ENCODE measurements around the gene DSG2. TPM values are rescaled to one million over a fixed set of nuclear protein-coding genes. Genes with fewer than 3 reads are reported as not detected.

DSG2 gene
- 100 to 1,000 TPM; 112 to 144 TPM for total RNA-seq
- polyA plus RNA-seq (2013, experiment 1 of 2): 47.2 TPM
- 46.0 TPM for polyA plus RNA-seq (2013, experiment 2 of 2)
- long read RNA-seq, experiment 1, full-length matches to known transcripts: 9 of 64 reads
- long read RNA-seq, experiment 1, partial matches to known transcripts: 12 of 64 reads
- long read RNA-seq, experiment 1, other reads (novel, unspliced or antisense): 43 of 64 reads
- long read RNA-seq, experiment 2, full-length matches to known transcripts: 186 of 253 reads
- long read RNA-seq, experiment 2, partial matches to known transcripts: 27 of 253 reads
- long read RNA-seq, experiment 2, other reads (novel, unspliced or antisense): 40 of 253 reads
- long read RNA-seq, experiment 3, full-length matches to known transcripts: 120 of 168 reads
- long read RNA-seq, experiment 3, partial matches to known transcripts: 24 of 168 reads
- long read RNA-seq, experiment 3, other reads (novel, unspliced or antisense): 24 of 168 reads
- long read RNA-seq, experiment 4, partial matches to known transcripts: 1 of 20 reads
- long read RNA-seq, experiment 4, other reads (novel, unspliced or antisense): 19 of 20 reads

DNA sequence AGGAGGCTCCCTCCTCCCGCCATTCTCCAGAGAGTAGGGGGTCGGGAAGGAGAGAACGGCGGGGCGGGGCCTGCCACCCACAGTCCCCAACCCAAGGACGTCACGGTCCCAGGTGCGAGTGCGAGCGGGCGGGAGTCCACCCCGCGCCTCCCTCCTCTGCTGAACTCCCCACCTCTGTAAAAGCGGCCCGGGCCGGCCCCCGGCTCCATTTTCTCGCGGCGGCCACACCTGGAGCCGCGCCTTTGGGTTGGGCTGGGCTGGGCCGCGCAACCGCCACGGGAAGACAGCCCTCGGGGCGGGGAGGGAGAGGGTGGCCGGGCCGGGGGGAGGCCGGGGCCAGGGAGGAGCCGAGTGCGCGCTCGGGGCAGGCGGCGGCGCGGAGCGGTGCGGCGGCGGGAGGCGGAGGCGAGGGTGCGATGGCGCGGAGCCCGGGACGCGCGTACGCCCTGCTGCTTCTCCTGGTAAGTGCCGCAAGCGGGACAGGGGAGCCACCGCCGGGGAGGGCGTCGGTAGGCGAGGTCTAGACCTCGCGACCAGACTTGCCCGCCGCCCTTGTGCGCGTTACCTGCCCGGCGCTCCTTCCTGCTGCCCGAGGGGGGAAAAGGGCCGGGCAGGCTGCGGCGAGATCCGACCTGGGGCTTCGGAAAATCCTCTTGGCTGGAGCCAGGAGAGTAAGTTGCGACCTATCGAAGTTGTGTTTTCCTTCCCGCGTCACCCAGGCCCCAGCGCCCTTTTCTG, at the start of gene DSG2:
Gene DSG2 (plus strand): TSS at position 342 of the 738 bp plus-strand sequence. CDS start 75 bp downstream, at position 417.
- H3K4me3 Mint-ChIP-seq: peak within 1 kb of the TSS; percentile 96
- Histone ChIP-seq H3K27me3 (ENCODE audit: control insufficient read depth, insufficient read depth, low read length, poor library complexity, severe bottlenecking) (peaks cover 5% of the 10 kb centered on the region), H3K9ac (ENCODE audit: extremely low read depth, low read length, poor library complexity, severe bottlenecking) (peak within 1 kb of the TSS; percentile 89), H3K27ac (ENCODE audit: low read depth, low read length) (no peak within 1 kb of the TSS), H3K4me3 (ENCODE audit: low read length) (peak within 1 kb of the TSS; percentile 90), H3K36me3 (ENCODE audit: control insufficient read depth, insufficient read depth, low read length) (no peaks in the 10 kb centered on the region), H3K4me1 (ENCODE audit: control insufficient read depth, insufficient read depth, low read length) (peaks cover 5% of the 10 kb centered on the region), H3K9me3 (ENCODE audit: control insufficient read depth, low read length) (no peaks in the 10 kb centered on the region)
- no peaks in the 10 kb centered on the region for H3K9me3 Mint-ChIP-seq
- no peak for TF ChIP-seq CTCF (conservative IDR thresholded peaks at IDR 0.05)
- H3K27me3 Mint-ChIP-seq (ENCODE audit: insufficient read depth): peaks cover 7% of the 10 kb centered on the region
- peaks cover 21% of the 10 kb centered on the region for H3K4me1 Mint-ChIP-seq
- WGBS, 2 experiments (ENCODE audit: insufficient coverage in 1 of 2, insufficient read length in 1 of 2): 0% methylated on average over 3 to 79 of the region's 79 CpGs
- peak; percentile 94 for DNase-seq
- H3K27ac Mint-ChIP-seq: peak within 1 kb of the TSS; percentile 97
- H3K36me3 Mint-ChIP-seq (ENCODE audit: low read depth): no peaks in the 10 kb centered on the region

DNA sequence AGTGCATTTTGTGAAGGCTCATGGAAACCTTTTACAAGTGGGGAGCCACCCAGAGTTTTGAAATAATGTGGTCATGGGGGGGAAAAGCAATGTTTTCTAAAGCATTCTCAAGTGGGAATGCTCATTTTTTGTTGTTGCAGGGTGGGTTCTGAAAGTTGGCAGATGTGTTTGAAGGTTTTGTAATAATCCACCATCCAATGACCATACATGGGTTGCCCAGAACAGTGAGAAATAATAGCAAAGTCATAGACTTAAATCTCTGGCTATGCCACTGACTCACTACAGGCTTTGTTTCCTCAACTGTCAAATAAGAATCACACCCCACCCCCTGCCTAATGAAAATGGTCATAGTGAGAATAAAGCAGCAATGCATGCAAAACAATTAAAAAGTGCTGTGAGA, 47.6 kb upstream of the DSG2 start:
- Mint-ChIP-seq H3K9me3 (no peaks in the 10 kb centered on the region), H3K27ac (no peak overlapping the region), H3K36me3 (ENCODE audit: low read depth) (no peaks in the 10 kb centered on the region), H3K27me3 (ENCODE audit: insufficient read depth) (no peaks in the 10 kb centered on the region), H3K4me1 (no peaks in the 10 kb centered on the region), H3K4me3 (no peak overlapping the region)
- H3K9ac ChIP-seq (ENCODE audit: extremely low read depth, low read length, poor library complexity, severe bottlenecking): no peak overlapping the region
- H3K36me3 ChIP-seq (ENCODE audit: control insufficient read depth, insufficient read depth, low read length): no peaks in the 10 kb centered on the region
- H3K4me3 ChIP-seq (ENCODE audit: low read length): no peak overlapping the region
- H3K9me3 ChIP-seq (ENCODE audit: control insufficient read depth, low read length): no peaks in the 10 kb centered on the region
- TF ChIP-seq CTCF (conservative IDR thresholded peaks at IDR 0.05): no peak
- no peak for DNase-seq
- H3K27me3 ChIP-seq (ENCODE audit: control insufficient read depth, insufficient read depth, low read length, poor library complexity, severe bottlenecking): no peaks in the 10 kb centered on the region
- H3K4me1 ChIP-seq (ENCODE audit: control insufficient read depth, insufficient read depth, low read length): no peaks in the 10 kb centered on the region
- H3K27ac ChIP-seq (ENCODE audit: low read depth, low read length): no peak overlapping the region

DNA sequence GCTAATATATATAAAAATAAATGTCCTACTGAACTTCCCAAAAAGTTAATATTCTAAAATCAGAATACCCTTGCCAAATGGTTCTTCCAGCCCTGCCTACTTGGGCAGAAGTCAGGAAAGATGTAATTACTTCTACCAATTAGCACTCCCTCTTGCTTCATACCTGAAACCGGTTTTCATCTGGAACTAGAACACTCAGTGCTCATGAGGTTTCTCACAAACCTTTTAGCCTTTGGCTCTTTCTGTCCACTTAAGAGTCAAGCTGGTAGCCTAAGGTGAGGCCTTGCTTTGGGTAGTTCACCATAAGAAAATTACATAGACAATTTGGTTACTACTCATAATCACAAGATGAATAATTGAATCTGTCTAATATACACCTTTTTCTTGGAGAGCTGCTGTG, 46.4 kb upstream of the DSG2 start:
- no peak overlapping the region for H3K4me3 Mint-ChIP-seq
- no peak overlapping the region for H3K27ac Mint-ChIP-seq

More for the DNA sequence above, 46.4 kb upstream of the DSG2 start:
- no peak for TF ChIP-seq CTCF (conservative IDR thresholded peaks at IDR 0.05)
- Histone ChIP-seq H3K9me3 (ENCODE audit: control insufficient read depth, low read length) (no peaks in the 10 kb centered on the region), H3K27me3 (ENCODE audit: control insufficient read depth, insufficient read depth, low read length, poor library complexity, severe bottlenecking) (no peaks in the 10 kb centered on the region), H3K4me1 (ENCODE audit: control insufficient read depth, insufficient read depth, low read length) (no peaks in the 10 kb centered on the region), H3K27ac (ENCODE audit: low read depth, low read length) (no peak overlapping the region), H3K4me3 (ENCODE audit: low read length) (no peak overlapping the region), H3K9ac (ENCODE audit: extremely low read depth, low read length, poor library complexity, severe bottlenecking) (no peak overlapping the region), H3K36me3 (ENCODE audit: control insufficient read depth, insufficient read depth, low read length) (no peaks in the 10 kb centered on the region)
- no peaks in the 10 kb centered on the region for H3K27me3 Mint-ChIP-seq (ENCODE audit: insufficient read depth)
- H3K9me3 Mint-ChIP-seq: no peaks in the 10 kb centered on the region
- DNase-seq: no peak
- 82% methylated on average over 1 of the region's 1 CpG; no CpG with 5 or more reads in 1 of the 2 experiments for WGBS, 2 experiments (ENCODE audit: insufficient coverage in 1 of 2, insufficient read length in 1 of 2)
- H3K4me1 Mint-ChIP-seq: no peaks in the 10 kb centered on the region
- H3K36me3 Mint-ChIP-seq (ENCODE audit: low read depth): no peaks in the 10 kb centered on the region

Data from endodermal cell (in vitro differentiated cells).